ENCODE results near the gene SIM2. TPM values are rescaled to one million over a fixed set of nuclear protein-coding genes. Genes with fewer than 3 reads are reported as not detected.

The SIM2 gene
- total RNA-seq, 1 experiment from 2014 or later = 0.50 TPM

GRCh38 chr21:36677443-36677842, 21.5 kb upstream of the SIM2 start:
- in situ Hi-C loops (cut with HindIII; ENCODE audit: low pct_unique_long_range_greater_than_20kb, low sequenced_read_pairs) = no loop called here
- DNase-seq (ENCODE audit: low read depth, low spot score) = no peak

GRCh38 chr21:36678538-36678937, 20.4 kb upstream of the SIM2 start:
- no peak for DNase-seq (ENCODE audit: low read depth, low spot score)
- in situ Hi-C loops (cut with HindIII; ENCODE audit: low pct_unique_long_range_greater_than_20kb, low sequenced_read_pairs) = no loop called here

DNA sequence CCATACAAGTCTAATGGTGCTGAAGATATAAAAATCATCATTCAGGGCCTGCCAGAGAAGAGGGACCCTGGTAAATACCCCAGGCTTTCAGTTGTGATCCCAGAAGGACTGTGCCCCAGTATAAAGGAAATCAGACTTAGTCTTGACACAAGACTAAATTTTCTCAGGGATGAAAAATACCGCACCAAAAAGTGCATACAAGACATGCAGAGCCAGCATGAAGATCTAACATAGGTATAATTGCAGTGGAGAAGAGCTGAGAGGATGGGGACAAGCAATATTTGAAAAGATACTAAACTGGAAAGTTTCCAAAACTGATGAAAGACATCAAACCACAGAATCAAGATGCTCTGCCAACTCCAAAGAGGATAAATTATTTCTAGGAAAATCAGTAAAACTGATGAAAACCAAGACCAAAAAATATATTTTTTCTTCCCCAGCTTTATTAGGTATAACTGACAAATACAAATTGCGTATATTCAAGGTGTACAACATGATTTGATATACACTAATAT, 17.7 kb upstream of the SIM2 start:
- no peak for DNase-seq (ENCODE audit: low read depth, low spot score)
- in situ Hi-C loops (cut with HindIII; ENCODE audit: low pct_unique_long_range_greater_than_20kb, low sequenced_read_pairs) = no loop called here

- DNase-seq (ENCODE audit: low read depth, low spot score) = no peak
- in situ Hi-C loops (cut with HindIII; ENCODE audit: low pct_unique_long_range_greater_than_20kb, low sequenced_read_pairs) = no loop called here
Observed at GRCh38 chr21:36684957-36685714, 13.8 kb upstream of the SIM2 start.

DNA sequence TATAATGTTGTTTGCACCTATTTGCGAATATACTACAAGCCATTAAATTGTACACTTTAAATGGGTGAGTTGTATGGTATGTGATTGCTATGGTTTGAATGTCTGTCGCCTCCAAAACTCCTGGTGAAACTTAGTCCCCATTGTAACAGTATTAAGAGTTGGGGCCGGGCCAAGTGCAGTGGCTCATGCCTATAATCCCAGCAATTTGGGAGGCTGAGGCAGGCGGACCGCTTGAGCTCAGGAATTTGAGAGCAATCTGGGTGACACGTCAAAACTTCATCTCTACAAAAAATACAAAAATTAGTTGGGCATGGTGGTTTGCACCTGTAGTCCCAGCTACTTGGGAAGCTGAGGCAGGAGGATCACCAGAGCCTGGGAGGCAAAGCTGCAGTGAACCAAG, 12.0 kb upstream of the SIM2 start:
- in situ Hi-C loops (cut with HindIII; ENCODE audit: low pct_unique_long_range_greater_than_20kb, low sequenced_read_pairs) = no loop called here
- no peak for DNase-seq (ENCODE audit: low read depth, low spot score)

DNA sequence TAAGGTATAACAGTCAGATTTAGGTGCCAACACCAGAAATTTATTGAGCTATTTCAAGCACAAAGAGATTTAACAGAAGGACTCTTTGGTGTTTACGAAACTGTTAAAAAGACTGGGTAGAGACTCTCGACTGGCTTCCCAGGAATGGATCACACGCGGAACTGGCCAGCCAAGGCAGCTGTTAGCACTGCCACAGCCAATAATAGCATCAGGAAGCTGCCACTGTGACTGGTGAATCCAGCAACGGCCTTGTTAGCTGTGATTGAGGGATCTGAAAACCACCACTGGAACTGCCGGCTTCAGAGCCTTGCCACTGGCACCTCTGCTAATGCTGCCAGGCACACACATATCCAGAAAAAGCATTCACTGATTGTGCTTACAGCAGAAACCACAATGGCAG, 10.6 kb upstream of the SIM2 start:
- in situ Hi-C loops (cut with HindIII; ENCODE audit: low pct_unique_long_range_greater_than_20kb, low sequenced_read_pairs) = no loop called here
- no peak for DNase-seq (ENCODE audit: low read depth, low spot score)

DNA sequence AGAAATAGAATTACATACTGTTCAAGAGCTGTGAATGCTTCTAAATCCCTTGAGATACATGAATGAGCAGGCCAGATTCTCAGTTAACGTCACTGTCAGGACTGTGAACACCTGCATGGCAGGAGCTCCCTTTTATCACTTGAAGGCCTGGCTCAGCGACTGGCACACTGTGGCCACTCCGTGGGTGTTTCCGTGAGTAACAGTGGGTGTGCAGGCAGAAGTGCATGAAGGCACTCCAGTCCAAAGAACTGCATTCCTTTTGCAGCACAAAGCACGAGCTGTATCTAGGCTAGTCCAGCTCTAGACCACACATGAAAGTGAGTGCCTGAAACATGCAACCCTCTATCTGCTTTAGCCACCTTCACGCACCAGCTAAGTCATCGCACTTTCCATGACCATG, 9.6 kb upstream of the SIM2 start:
- DNase-seq (ENCODE audit: low read depth, low spot score) = no peak
- in situ Hi-C loops (cut with HindIII; ENCODE audit: low pct_unique_long_range_greater_than_20kb, low sequenced_read_pairs) = no loop called here

DNA sequence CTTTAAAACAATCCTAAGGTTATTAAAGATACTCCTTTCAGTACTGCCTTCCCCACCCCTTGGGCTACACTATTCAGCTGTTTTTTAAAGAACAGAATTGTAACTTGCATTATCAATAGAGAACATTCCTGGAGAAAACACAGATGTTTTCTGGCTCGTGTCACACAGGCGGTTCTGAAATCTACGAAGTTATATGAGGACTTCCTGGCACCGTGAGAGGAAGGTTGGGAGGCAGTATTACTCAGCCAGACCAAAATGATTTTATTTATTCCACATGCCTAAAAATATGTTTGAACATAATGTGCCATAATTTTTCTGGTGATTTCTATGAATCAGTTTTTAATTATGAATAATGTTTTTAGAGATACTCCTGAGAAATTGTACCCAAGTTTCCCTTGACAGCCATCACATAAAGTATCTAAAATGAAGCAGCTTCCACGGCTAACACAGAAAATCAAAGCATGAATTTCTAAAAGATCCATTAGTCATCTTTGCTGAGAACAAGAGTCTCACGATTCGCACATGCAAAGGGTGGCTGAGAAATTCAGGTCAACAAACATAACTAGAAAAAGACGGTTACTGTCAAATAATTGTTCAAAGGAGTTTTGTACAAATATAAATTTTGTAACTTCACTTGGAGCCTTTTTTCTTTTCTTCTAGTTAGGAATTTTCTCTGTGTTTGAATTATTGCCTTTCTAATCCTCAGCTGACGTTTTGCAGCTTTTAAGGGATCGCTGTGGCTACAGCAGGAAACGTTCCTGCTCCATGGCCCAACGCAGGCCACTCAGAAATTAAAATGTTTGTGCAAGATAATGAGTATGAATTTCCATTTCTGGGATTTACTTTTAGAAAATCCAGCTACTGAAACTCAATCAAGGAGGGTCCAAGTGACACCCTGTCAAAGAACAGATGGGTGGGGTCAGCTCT, 8.0 kb upstream of the SIM2 start:
- in situ Hi-C loops (cut with HindIII; ENCODE audit: low pct_unique_long_range_greater_than_20kb, low sequenced_read_pairs) = no loop called here
- no peak for DNase-seq (ENCODE audit: low read depth, low spot score)

- in situ Hi-C loops (cut with HindIII; ENCODE audit: low pct_unique_long_range_greater_than_20kb, low sequenced_read_pairs) = no loop called here
- DNase-seq (ENCODE audit: low read depth, low spot score) = no peak
Observed at GRCh38 chr21:36691555-36692041, 7.3 kb upstream of the SIM2 start.

DNA sequence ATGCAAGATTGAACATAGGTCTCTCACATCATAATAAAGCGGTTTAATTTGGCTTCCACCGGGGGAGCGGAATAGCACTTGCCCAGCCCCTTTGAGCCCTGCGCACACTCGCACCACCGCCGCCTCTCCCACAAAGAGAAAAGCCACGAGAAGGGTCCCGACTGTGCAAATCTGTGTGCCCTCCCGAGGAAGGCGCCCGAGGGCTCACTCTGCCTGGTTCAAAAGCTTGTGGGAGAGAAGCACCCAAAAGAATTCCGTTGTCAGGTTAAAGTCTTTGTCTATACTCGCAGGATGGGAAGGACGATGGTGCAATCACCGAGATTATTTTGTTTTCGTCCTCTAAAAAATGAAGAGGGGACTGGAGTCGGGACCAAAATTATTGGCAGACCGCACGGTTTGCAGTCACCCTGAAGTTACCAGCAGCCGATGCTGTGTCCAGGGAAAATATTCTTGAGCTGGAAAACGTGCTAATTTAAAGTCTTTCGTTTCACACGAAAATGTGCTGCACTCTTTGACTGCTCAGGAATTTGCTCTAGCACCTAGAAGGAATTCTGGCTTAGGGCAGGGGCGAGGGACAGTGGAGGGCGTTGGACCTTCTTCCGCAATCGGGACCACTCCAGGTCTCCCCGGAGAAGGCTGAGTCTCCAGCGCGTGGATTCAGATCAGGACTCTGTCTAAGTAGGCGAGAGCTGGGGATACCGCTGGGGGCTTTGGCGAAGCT, 6.6 kb upstream of the SIM2 start:
- in situ Hi-C loops (cut with HindIII; ENCODE audit: low pct_unique_long_range_greater_than_20kb, low sequenced_read_pairs) = no loop called here
- no peak for DNase-seq (ENCODE audit: low read depth, low spot score)

- no peak for DNase-seq (ENCODE audit: low read depth, low spot score)
- in situ Hi-C loops (cut with HindIII; ENCODE audit: low pct_unique_long_range_greater_than_20kb, low sequenced_read_pairs) = no loop called here
Observed at GRCh38 chr21:36692835-36693488, 6.0 kb upstream of the SIM2 start.

DNA sequence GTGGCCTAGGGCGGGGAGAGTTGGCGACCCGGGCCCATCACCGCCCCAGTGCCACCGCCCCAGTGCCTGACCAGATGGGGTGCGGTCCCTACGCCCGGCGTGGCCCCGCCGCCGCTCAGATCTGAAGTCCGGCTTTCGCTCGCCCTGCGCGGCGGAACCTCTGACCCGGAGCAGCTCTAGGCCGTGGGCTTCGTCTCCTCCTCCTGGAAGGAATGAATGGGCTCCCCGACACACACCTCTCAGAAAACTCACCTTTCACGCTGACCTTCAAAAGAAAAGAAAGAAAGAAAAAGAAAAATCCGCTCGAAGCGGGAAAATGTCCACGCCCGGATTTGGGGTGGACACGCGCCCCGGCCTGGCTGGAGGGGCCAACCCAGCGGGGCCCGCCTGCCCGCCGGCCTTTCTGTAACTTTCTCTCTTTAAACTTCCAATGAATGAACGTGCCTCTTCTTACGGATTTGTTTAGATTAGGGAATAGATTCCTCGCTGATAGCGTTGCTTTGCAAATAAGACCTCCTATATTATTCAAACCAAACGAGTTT, 5.4 kb upstream of the SIM2 start:
- in situ Hi-C loops (cut with HindIII; ENCODE audit: low pct_unique_long_range_greater_than_20kb, low sequenced_read_pairs) = no loop called here
- no peak for DNase-seq (ENCODE audit: low read depth, low spot score)

DNA sequence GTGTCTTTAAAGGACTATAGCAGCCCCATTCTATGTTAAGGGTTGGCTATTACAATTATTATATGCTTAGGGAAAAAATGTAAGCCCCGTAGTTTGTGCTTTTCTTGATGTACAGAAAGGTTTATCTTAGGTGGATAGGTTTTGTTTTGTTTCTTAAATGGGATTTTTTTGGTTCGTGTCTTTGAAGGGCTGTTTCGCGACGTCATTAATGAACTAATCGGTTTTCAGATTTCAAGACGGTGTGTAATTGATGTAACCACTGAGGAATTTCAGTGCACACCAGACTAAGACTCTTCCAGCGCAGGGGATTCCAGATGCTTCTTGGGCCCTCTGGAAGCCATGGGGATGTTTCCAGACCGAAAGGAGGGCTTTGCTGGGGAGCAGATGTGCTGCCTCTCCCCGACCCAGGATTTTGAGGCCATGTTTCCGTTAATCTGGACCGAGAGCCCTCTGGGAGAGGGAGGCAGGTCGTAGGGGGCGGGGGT, 4.8 kb upstream of the SIM2 start:
- DNase-seq (ENCODE audit: low read depth, low spot score) = no peak
- in situ Hi-C loops (cut with HindIII; ENCODE audit: low pct_unique_long_range_greater_than_20kb, low sequenced_read_pairs) = no loop called here

DNA sequence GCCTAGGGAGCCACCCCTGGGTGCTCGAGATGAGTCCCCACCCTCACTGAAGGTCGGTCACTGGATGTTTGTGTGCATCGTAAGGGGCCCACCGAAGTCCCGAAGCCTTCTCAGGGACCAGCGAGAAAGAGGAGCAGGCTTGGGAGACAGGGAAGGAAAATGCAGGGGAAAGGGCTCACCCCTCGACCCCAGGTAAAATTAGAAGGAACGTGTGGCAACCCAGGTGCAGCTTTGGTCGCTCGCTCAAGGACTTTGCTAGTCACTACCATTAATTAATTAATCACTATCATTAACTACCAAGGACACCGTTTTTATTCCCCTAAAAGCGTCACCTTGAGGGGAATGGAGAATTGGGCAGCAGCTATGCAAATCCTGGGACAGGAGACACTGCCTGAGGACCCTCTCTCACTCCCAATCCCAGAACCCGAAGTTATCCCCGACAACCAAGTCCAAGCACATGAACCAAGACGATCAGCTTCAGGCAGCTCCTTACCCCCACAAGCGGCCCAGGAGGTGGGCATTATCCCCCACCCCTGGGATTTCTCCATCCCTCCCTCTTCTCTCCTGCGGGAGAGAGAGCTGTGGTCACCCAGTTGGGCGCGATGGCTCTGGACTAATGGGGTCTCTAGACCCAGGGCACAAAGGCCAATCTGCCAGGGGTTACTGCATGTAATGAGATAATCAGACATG, 4.2 kb upstream of the SIM2 start:
- in situ Hi-C loops (cut with HindIII; ENCODE audit: low pct_unique_long_range_greater_than_20kb, low sequenced_read_pairs) = no loop called here

GRCh38 chr21:36695283-36695634, 3.7 kb upstream of the SIM2 start:
- DNase-seq (ENCODE audit: low read depth, low spot score) = no peak
- in situ Hi-C loops (cut with HindIII; ENCODE audit: low pct_unique_long_range_greater_than_20kb, low sequenced_read_pairs) = no loop called here

More for the DNA sequence above, 4.2 kb upstream of the SIM2 start:
- DNase-seq (ENCODE audit: low read depth, low spot score) = no peak

DNA sequence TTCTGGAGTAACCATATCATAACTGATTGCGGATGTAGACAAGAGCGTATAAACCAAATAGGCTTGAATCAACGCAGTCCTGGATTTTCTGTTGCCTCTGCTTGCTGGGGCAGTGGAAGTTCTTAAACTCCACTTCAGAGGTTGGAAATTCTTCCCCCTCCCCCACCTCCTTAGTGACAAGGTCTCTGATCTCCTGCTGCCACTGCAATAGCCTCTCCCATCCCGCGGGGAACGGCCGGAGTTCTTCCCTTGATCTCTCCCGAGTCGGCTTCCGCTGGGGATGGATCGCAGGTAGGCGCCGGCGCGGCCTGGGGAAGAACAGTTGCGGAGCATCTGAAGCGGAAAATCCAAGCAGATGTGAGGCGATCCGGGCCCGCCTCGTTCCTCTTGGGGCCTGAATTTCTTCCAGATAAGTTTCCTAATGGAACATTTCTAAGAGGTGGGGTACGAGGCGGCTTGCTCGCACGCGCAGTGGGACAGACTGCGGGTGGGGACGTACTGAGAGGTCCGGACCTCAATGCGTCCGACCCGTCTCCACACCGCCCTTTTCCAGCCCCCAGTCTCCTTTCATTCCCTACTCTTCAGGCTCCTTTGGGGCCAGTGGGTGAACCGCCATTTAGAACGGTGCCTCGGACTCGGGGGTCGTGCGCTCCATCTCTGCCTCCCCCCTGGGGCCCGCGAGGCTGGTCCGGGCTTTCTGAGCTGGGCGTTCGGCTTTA, 3.1 kb upstream of the SIM2 start:
- no peak for DNase-seq (ENCODE audit: low read depth, low spot score)
- in situ Hi-C loops (cut with HindIII; ENCODE audit: low pct_unique_long_range_greater_than_20kb, low sequenced_read_pairs) = no loop called here
